Putamen (tissue), 1 donor: ENCODE measurements around the gene ZNF827.

ENCODE experiments used
- DNase-seq: peaks from one replicate; pipeline ENCODE4 v3.0.0-alpha.2; 2016; ENCODE audit warnings: low spot score

The ZNF827 gene

GRCh38 chr4:145824463-145824862 lies 114.2 kb downstream of the ZNF827 start:
- DNase-seq: no peak

GRCh38 chr4:145823743-145824142 lies 114.9 kb downstream of the ZNF827 start:
- no peak for DNase-seq

- no peak for DNase-seq
Measured at GRCh38 chr4:145822581-145822980, 116.0 kb downstream of the ZNF827 start.

DNA sequence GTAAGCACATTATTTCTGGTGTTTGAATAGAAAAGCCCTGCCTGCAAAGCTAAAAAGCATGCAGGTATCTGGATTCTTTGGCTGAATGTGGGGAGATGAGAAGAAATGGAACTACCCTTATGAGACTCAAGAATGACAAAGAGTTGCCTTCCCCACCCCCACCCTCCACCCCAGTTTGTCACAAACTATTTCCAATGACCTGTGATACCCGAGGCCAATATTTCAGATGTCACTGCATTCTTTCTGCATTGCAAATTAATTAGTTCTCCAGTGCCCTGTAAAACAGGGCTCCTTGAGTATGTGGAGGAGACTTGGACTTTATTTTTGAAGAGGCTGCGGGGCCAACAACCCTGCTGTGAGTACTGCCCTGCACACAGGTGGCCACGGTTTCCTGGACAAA lies 116.4 kb downstream of the ZNF827 start:
- no peak for DNase-seq

DNA sequence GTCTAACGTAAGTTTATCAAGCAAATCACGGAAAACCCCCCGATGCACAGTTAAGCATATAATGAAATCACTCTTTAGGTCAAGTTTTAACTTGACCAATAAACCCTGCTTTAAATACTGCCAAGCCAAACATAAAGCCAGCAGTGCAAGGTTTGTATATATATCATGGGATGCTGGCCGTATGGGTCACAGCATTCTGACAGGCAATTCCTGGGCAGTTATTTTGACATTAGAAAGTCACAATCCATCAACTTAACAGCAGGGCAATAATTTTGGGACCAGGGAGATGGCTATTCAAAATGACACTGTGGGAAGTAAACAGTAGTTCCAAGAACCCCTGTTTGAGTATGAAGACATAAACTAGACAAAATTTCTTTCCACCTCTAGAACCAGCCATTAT lies 116.9 kb downstream of the ZNF827 start:
- no peak for DNase-seq

- DNase-seq: no peak
Measured at GRCh38 chr4:145820407-145820806, 118.2 kb downstream of the ZNF827 start.

DNA sequence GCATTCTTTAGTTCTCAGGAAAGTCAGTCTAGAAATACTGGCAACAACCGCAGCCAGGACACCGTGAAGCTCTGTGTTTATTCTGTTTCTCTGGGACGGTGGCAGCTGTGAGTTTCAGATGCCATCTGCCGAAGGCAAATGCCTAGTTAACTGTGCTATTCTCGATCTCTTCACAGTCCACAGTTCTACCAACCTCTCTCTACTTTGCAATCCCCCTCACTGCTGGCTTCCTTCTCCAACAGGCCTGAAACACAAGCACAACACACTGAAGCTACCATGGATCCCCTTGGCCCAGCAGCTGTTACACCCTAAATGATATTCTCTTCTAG lies 118.8 kb downstream of the ZNF827 start:
- DNase-seq: no peak

GRCh38 chr4:145819101-145819852 lies 119.3 kb downstream of the ZNF827 start:
- no peak for DNase-seq

- no peak for DNase-seq
Measured at GRCh38 chr4:145818011-145818410, 120.6 kb downstream of the ZNF827 start.

DNA sequence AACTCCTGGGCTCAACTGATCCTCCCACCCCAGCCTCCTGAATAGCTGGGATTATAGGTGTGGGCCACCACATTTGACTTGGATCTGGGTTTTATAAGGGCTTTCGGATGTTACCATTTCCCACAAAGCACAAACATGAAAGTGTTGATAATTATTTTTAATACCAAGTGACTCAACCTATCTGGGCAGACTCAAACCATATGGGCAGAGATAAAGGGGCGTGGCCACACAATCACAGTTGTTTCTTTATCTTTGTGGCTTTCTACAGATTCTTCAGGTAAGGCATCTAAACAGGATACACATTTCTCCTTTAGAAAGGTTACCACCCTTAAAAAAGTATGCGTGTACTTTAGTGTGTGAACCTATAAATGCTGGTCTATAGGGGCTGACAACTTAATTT lies 122.5 kb downstream of the ZNF827 start:
- DNase-seq: no peak

GRCh38 chr4:145815626-145816025 lies 123.0 kb downstream of the ZNF827 start:
- DNase-seq: no peak

DNA sequence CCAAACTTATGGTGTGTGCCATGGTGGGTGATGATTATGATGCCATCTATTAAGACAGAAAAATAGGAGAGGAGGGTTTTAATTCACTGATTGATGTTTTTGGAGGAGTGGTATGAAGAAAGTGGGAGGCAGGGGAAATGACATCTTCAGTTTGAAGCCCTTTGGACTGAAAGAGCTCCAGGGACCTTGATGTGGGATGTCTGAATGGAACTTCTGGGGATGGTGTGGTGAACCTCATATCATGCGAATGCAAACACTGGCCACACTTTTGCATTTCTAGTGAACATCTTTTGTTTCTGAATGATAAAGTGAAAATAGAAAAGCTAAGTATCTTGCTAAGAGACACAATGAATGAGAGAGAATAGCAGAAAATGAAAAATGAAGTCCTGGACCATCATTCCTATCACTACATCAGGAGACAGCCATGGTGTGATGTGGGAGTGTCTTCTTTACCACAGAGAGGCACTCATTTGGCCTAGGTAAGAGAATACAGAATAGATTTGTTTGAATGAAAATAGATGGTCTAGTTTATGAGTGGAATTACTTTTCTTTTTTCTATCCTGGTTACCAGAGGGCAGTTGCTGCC lies 123.5 kb downstream of the ZNF827 start:
- DNase-seq: no peak

DNA sequence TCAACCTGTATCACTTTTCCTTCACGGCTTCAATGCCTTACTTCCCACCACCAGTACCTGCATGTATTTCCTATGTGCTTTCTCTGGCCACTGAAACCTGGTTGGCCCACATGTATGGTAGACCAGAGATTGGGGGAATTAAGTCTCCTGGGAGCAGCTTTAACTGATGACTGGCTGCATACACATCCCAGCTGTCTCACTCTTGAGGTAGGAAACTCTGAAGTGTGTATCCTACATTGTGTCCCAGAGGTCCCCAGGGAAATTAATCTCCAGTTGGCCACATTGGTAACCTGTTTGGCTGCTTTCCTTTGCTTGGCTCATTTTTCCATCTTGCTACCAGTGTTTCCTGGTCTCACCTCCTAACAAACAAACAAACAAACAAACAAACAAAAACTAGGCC lies 124.4 kb downstream of the ZNF827 start:
- DNase-seq: no peak

- no peak for DNase-seq
Measured at GRCh38 chr4:145812919-145813318, 125.7 kb downstream of the ZNF827 start.

GRCh38 chr4:145808848-145809512 lies 129.6 kb downstream of the ZNF827 start:
- DNase-seq: no peak

DNA sequence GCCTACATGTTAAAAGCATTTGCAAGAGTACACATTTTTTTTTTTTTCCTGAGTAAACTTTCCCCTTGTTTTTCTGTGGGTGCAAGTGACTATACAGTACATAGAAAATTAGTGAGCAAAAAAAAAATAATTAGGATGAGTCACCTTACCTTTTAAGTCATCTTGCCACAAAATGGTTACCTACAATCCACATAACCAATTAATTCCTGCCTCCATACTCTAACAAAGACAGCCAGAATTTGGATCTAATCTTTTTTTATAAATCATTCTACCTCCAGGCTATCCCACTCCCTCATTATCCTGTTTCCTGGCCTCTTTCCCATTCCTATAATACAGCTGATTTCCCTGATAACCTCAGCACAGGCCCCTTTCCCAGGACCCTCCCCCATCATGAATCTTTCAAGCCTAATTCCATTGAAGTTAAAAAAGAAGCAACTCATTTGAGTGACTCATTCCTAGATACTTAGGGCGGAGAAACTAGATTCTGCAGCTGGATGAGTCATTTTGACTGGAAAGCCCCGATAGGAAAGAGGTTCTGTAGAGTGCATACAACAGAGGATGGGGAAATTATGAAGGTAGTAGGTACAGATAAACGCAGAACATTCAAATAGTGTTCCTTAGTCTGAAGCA lies 130.5 kb downstream of the ZNF827 start:
- peak; percentile 77 for DNase-seq

- DNase-seq: no peak
Measured at GRCh38 chr4:145805490-145805889, 133.1 kb downstream of the ZNF827 start.

DNA sequence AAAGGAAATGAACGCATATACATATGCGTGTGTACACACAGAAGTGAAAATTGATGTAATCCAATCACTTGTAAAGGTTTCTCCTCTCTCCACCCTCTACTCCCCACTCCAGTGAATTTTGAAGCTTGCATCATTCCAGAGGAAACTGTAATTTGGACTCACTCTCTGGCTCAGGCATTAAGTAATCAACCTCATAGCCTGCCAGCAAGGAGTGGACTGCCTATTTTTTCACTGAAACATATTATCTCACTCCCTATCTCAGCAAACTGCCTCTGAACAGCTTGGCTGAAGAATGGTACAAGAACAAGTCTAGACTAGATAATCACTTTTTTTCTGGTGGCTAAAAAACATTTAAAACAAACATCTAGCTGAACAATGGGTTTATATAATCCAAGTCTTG lies 134.5 kb downstream of the ZNF827 start:
- no peak for DNase-seq

GRCh38 chr4:145799223-145799622 lies 139.4 kb downstream of the ZNF827 start:
- DNase-seq: no peak

- no peak for DNase-seq
Measured at GRCh38 chr4:145797278-145797677, 141.3 kb downstream of the ZNF827 start.

DNA sequence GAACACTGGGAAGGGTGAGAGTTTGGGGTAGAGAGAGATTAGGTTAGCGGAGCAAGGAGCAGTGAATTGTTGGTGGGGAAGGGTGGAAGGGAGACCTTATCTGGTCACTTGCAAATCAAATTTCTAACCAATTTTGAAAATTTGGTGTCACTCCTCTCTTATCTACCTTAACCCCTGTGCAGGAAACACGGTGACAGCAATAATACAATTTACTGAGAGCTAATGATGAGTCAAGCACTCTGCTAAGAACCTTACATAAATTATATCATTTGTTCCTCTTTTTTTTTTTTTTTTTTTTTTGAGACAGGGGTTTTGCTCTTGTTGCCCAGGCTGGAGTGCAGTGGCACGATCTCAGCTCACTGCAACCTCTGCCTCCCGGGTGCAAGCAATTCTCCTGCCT lies 142.3 kb downstream of the ZNF827 start:
- DNase-seq: no peak

- DNase-seq: no peak
Measured at GRCh38 chr4:145795521-145795920, 143.1 kb downstream of the ZNF827 start.

DNA sequence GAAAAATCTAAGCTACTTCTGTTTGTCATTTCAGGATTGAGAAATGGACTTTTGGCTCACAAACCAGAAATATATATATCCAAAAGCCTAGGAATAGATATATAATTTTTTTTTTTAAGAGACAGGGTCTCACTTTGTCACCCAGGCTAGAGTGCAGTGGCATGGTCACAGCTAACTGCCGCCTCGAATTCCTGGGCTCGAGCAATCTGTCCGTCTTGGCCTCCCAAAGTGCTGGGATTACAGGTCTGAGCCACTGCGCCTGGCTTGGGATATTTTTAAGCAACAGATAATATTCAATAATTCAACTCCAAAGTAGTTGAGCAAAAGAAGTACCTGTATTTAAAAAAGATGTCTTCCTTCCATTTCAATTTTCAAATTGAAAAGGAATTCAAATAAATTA lies 146.2 kb downstream of the ZNF827 start:
- no peak for DNase-seq
